Articular chondrocyte of knee joint (primary cell): ENCODE measurements around the gene FAM50A. TPM values are rescaled to one million over a fixed set of nuclear protein-coding genes. Genes with fewer than 3 reads are reported as not detected.

Experiments
- small RNA-seq: library from RNA; depleted of rRNA; stranded (forward); fragments of <200 nt; gene quantifications from one replicate; pipeline ENCODE3, GENCODE V24; 2012
- total RNA-seq: library from RNA; depleted of rRNA; stranded (reverse); fragments of >200 nt; gene quantifications from 2 replicates; pipeline ENCODE4 v1.2.3, GENCODE V29; 2012

FAM50A gene
- 30.6 and 36.6 TPM in 2 replicates for total RNA-seq

GRCh38 chrX:154443992-154444754, at the start of gene FAM50A:
Gene FAM50A, plus strand, starts transcription at chrX:154444141. Its CDS starts 95 bp downstream, at chrX:154444236.

GRCh38 chrX:154397888-154398667, 45.9 kb upstream of the FAM50A start, which contains the start of gene RPL10:
Gene RPL10, plus strand, starts transcription at chrX:154398377. Its CDS starts 143 bp downstream, at chrX:154398520.

GRCh38 chrX:154409222-154409871, 34.6 kb upstream of the FAM50A start, which contains the start of gene DNASE1L1:
Gene DNASE1L1, minus strand, starts transcription at chrX:154409254. Its CDS starts 3,686 bp downstream, at chrX:154405568.

GRCh38 chrX:154428176-154429171, 15.5 kb upstream of the FAM50A start, which contains the start of gene ATP6AP1:
Gene ATP6AP1, plus strand, starts transcription at chrX:154428677. Its CDS starts 16 bp downstream, at chrX:154428693.

GRCh38 chrX:154436983-154437752, 6.8 kb upstream of the FAM50A start, which contains the start of gene GDI1:
Gene GDI1, plus strand, starts transcription at chrX:154437154. Its CDS starts 101 bp downstream, at chrX:154437255.

GRCh38 chrX:154458116-154458953, 14.4 kb downstream of the FAM50A start, which contains the start of gene PLXNA3:
Gene PLXNA3, plus strand, starts transcription at chrX:154458281. Its CDS starts 1,903 bp downstream, at chrX:154460184.

GRCh38 chrX:154478728-154479622, 35.0 kb downstream of the FAM50A start, which contains the start of gene LAGE3:
Gene LAGE3, minus strand, starts transcription at chrX:154479281. Its CDS starts 366 bp downstream, at chrX:154478915.

GRCh38 chrX:154486396-154487207, 42.7 kb downstream of the FAM50A start, which contains the start of gene UBL4A:
Gene UBL4A, minus strand, starts transcription at chrX:154486615. Its CDS starts 31 bp downstream, at chrX:154486584.

GRCh38 chrX:154490414-154491083, 46.6 kb downstream of the FAM50A start, which contains the start of gene SLC10A3:
Gene SLC10A3, minus strand, starts transcription at chrX:154490629. Its CDS starts 1,689 bp downstream, at chrX:154488940.

Small RNAs within 50 kb of the gene (small RNA-seq; reads per million reads assigned to genes)
- gene MIR6858 (not detected), gene RN7SL697P (not detected), gene SNORA70 (not detected)

Other genes with a start within 250 kb of the FAM50A start
- gene OPN1MW2, start 224.4 kb upstream of the FAM50A start, total RNA-seq = not detected in 2 replicates
- gene OPN1MW3, start 186.6 kb upstream of the FAM50A start, total RNA-seq = not detected in 2 replicates
- not detected in 2 replicates for gene TEX28, start 149.0 kb upstream of the FAM50A start, total RNA-seq
- not detected in 2 replicates for gene TKTL1, start 148.3 kb upstream of the FAM50A start, total RNA-seq
- gene FLNA, start 69.5 kb upstream of the FAM50A start, total RNA-seq = 1,743 and 1,971 TPM in 2 replicates
- 34.8 and 40.5 TPM in 2 replicates for gene EMD, start 64.8 kb upstream of the FAM50A start, total RNA-seq
- gene RPL10, start 45.8 kb upstream of the FAM50A start, total RNA-seq = 2,325 and 2,873 TPM in 2 replicates
- 55.5 and 61.5 TPM in 2 replicates for gene DNASE1L1, start 34.9 kb upstream of the FAM50A start, total RNA-seq
- 12.0 and 12.2 TPM in 2 replicates for gene TAFAZZIN, start 32.6 kb upstream of the FAM50A start, total RNA-seq
- gene ATP6AP1, start 15.5 kb upstream of the FAM50A start, total RNA-seq = 31.6 and 37.2 TPM in 2 replicates
- 59.5 and 77.8 TPM in 2 replicates for gene GDI1, start 7.0 kb upstream of the FAM50A start, total RNA-seq
- gene PLXNA3, start 14.1 kb downstream of the FAM50A start, total RNA-seq = 12.9 and 16.9 TPM in 2 replicates
- 16.5 and 18.2 TPM in 2 replicates for gene LAGE3, start 35.1 kb downstream of the FAM50A start, total RNA-seq
- 28.0 and 29.6 TPM in 2 replicates for gene UBL4A, start 42.5 kb downstream of the FAM50A start, total RNA-seq
- 32.5 and 33.3 TPM in 2 replicates for gene SLC10A3, start 46.5 kb downstream of the FAM50A start, total RNA-seq
- gene FAM3A, start 72.1 kb downstream of the FAM50A start, total RNA-seq = 21.9 and 22.2 TPM in 2 replicates
- gene G6PD, start 102.7 kb downstream of the FAM50A start, total RNA-seq = 80.2 and 110 TPM in 2 replicates
- gene IKBKG, start 103.5 kb downstream of the FAM50A start, total RNA-seq = 12.1 and 13.6 TPM in 2 replicates
- gene CTAG1A, start 141.0 kb downstream of the FAM50A start, total RNA-seq = not detected in 2 replicates
- not detected in 2 replicates for gene CTAG1B, start 175.1 kb downstream of the FAM50A start, total RNA-seq
- not detected in 2 replicates for gene CTAG2, start 209.4 kb downstream of the FAM50A start, total RNA-seq